ENCODE measurements around the gene CASR.

The CASR gene

DNA sequence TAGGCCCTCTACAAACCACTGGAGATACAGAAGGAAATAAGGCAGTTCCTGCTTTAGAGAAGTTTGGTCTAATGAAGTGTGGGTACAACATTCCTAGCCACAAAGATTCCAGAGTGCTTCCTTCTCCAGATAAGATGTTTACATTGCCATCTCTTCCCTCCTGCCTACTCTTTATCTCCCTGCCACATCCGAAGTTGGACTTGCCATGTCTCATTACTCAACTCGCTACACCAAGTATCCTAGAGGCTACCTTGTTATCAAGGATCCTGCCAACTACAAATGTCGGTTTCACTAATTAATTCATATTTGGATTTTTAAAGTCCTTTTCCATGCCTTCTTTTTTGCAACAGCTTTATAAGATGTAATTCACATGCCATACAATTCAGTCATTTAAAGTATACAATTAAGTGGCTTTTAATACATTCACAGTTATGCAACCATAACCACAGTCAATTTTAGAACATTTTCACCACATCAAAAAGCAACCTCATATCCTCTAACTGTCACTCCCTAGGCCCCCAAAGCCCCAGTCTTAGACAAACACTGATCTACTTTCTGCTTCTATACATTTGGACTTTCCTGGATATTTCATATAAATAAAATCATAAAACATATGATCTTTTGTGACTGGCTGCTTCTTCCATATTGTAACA lies 87.9 kb downstream of the CASR start:
- H3K4me3 ChIP-seq (ENCODE audit: low read length) = no peak overlapping the region
- TF ChIP-seq, protein P1, sequence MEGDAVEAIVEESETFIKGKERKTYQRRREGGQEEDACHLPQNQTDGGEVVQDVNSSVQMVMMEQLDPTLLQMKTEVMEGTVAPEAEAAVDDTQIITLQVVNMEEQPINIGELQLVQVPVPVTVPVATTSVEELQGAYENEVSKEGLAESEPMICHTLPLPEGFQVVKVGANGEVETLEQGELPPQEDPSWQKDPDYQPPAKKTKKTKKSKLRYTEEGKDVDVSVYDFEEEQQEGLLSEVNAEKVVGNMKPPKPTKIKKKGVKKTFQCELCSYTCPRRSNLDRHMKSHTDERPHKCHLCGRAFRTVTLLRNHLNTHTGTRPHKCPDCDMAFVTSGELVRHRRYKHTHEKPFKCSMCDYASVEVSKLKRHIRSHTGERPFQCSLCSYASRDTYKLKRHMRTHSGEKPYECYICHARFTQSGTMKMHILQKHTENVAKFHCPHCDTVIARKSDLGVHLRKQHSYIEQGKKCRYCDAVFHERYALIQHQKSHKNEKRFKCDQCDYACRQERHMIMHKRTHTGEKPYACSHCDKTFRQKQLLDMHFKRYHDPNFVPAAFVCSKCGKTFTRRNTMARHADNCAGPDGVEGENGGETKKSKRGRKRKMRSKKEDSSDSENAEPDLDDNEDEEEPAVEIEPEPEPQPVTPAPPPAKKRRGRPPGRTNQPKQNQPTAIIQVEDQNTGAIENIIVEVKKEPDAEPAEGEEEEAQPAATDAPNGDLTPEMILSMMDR (conservative IDR thresholded peaks at IDR 0.05; ENCODE audit: low read length) = no peak
- no peak for DNase-seq (ENCODE audit: low read depth)

DNA sequence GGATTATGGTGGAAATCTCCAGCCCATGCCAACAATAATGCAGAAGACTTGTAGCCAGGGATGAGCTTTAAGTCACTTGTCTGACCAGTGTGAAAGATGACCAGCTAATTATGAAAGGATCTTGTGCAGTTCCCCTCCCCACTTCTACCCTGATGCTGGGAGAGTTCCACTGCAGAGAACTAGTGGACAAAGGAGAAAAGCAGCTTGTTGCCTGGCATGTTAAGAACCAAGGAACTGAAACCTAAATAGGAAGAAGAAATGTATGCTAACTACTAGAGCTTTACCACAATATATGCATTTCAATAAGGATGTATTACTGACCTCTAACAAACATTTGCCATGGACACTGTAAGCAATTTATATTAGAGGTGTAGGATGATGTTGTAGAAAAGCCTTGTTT lies 89.4 kb downstream of the CASR start:
- DNase-seq (ENCODE audit: low read depth) = no peak
- TF ChIP-seq, protein P1 (conservative IDR thresholded peaks at IDR 0.05; ENCODE audit: low read length) = no peak
- H3K4me3 ChIP-seq (ENCODE audit: low read length) = no peak overlapping the region

DNA sequence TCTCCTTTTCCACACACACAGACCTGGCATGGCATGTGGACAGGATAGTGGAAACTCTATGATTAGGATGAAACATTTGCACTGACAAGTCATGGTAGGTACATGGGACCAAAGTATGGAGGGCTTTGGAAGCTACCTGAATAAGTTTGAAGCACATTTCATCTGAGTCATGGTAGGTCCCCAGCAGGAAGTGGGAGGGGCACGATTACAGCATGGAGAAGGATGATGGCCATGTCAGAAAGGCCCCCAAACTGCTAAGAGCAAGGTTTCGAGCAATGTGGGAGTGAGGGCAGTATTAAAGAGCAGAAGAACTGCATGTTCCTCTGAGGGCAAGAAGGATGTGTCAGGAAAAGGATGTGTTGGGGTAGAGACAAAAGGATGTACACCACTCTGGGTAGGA lies 90.0 kb downstream of the CASR start:
- TF ChIP-seq, protein P1 (conservative IDR thresholded peaks at IDR 0.05; ENCODE audit: low read length) = no peak
- no peak overlapping the region for H3K4me3 ChIP-seq (ENCODE audit: low read length)
- DNase-seq (ENCODE audit: low read depth) = no peak

DNA sequence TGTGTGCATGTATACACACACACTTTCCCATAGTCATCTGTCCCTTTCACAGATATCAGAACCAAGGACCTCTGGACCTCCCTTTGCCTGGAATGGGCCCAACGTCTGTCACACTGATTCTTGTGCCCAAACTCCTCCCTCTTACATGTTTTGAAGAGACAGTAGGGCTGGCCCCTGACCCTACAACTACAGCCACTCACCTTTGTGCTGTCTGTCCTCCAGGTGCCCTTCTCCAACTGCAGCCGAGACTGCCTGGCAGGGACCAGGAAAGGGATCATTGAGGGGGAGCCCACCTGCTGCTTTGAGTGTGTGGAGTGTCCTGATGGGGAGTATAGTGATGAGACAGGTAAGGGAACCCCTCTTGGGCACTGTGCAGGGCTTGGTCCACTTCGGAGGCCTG lies 98.4 kb downstream of the CASR start:
- no peak for DNase-seq (ENCODE audit: low read depth)
- H3K4me3 ChIP-seq (ENCODE audit: low read length) = no peak overlapping the region
- TF ChIP-seq, protein P1 (conservative IDR thresholded peaks at IDR 0.05; ENCODE audit: low read length) = no peak

DNA sequence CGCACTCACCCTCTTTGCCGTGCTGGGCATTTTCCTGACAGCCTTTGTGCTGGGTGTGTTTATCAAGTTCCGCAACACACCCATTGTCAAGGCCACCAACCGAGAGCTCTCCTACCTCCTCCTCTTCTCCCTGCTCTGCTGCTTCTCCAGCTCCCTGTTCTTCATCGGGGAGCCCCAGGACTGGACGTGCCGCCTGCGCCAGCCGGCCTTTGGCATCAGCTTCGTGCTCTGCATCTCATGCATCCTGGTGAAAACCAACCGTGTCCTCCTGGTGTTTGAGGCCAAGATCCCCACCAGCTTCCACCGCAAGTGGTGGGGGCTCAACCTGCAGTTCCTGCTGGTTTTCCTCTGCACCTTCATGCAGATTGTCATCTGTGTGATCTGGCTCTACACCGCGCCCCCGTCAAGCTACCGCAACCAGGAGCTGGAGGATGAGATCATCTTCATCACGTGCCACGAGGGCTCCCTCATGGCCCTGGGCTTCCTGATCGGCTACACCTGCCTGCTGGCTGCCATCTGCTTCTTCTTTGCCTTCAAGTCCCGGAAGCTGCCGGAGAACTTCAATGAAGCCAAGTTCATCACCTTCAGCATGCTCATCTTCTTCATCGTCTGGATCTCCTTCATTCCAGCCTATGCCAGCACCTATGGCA lies 100.5 kb downstream of the CASR start:
- TF ChIP-seq, protein P1 (conservative IDR thresholded peaks at IDR 0.05; ENCODE audit: low read length) = no peak
- H3K4me3 ChIP-seq (ENCODE audit: low read length) = no peak overlapping the region

DNA sequence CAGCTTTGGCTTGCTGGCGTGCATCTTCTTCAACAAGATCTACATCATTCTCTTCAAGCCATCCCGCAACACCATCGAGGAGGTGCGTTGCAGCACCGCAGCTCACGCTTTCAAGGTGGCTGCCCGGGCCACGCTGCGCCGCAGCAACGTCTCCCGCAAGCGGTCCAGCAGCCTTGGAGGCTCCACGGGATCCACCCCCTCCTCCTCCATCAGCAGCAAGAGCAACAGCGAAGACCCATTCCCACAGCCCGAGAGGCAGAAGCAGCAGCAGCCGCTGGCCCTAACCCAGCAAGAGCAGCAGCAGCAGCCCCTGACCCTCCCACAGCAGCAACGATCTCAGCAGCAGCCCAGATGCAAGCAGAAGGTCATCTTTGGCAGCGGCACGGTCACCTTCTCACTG lies 101.0 kb downstream of the CASR start:
- DNase-seq (ENCODE audit: low read depth) = no peak
- H3K4me3 ChIP-seq (ENCODE audit: low read length) = no peak overlapping the region
- TF ChIP-seq, protein P1 (conservative IDR thresholded peaks at IDR 0.05; ENCODE audit: low read length) = no peak

More for the DNA sequence above, 100.5 kb downstream of the CASR start:
- DNase-seq (ENCODE audit: low read depth) = no peak

DNA sequence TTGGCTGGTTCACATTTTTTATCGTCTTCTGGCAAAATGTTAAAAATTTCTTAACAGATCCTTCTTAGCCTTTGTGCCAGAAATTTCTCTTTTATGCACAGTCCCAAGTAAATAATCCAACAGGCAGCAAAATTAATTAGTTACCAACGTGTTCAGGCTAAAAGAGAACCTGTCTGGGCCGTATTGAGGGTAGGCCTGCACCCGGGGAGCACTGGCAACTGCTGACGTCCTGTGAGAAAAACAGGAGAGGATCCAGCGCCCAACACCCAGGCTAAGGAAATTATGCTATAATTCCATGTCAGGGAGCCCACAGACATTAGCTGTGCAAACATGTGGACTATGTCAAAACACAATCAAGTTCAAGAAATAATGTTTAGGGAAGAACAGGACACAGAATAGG lies 110.9 kb downstream of the CASR start:
- TF ChIP-seq, protein P1 (conservative IDR thresholded peaks at IDR 0.05; ENCODE audit: low read length) = no peak
- DNase-seq (ENCODE audit: low read depth) = no peak
- no peak overlapping the region for H3K4me3 ChIP-seq (ENCODE audit: low read length)
